Trophoblast cell (in vitro differentiated cells and primary cell): Measurements from ENCODE around the gene ARHGAP6.

Source experiments
- DNase-seq, 2 donors: peaks; one replicate each; pipeline ENCODE4 v3.0.0-alpha.2; 2016
- H2AFZ ChIP-seq: 2 replicates; pipeline ENCODE4 v1.6.1; 2013; ENCODE audit warnings: low read length, moderate library complexity, mild to moderate bottlenecking; ENCODE audit not compliant: insufficient read depth, poor library complexity
- H2AK5ac ChIP-seq: 2 replicates; pipeline ENCODE4 v1.6.1; 2013; ENCODE audit warnings: mild to moderate bottlenecking, low read length
- H2BK120ac ChIP-seq: 2 replicates; pipeline ENCODE4 v1.6.1; 2013; ENCODE audit warnings: low read length, mild to moderate bottlenecking, moderate library complexity; ENCODE audit not compliant: insufficient read depth, poor library complexity
- H2BK12ac ChIP-seq: 2 replicates; pipeline ENCODE4 v1.6.1; 2013; ENCODE audit warnings: mild to moderate bottlenecking, low read length, moderate library complexity
- H2BK5ac ChIP-seq: 2 replicates; pipeline ENCODE4 v1.6.1; 2013; ENCODE audit warnings: low read length, low read depth, moderate library complexity, mild to moderate bottlenecking; ENCODE audit not compliant: poor library complexity
- H3K14ac ChIP-seq: 2 replicates; pipeline ENCODE4 v1.6.1; 2013; ENCODE audit warnings: mild to moderate bottlenecking, low read length
- H3K18ac ChIP-seq: 2 replicates; pipeline ENCODE4 v1.6.1; 2013; ENCODE audit warnings: mild to moderate bottlenecking, low read length
- H3K23ac ChIP-seq: 2 replicates; pipeline ENCODE4 v1.6.1; 2013; ENCODE audit warnings: low read length
- H3K27ac ChIP-seq: 2 replicates; pipeline ENCODE4 v1.5.1; 2013; ENCODE audit warnings: low read depth, mild to moderate bottlenecking, inconsistent platforms, low read length, moderate library complexity
- H3K27me3 ChIP-seq: 2 replicates; pipeline ENCODE4 v1.6.1; 2013; ENCODE audit warnings: inconsistent platforms, mild to moderate bottlenecking, low read length, moderate library complexity; ENCODE audit not compliant: insufficient read depth
- H3K36me3 ChIP-seq, 2 experiments: 1 replicate in 1 of 2; 2 replicates in 1 of 2; pipeline ENCODE4 v1.6.1; 2013; ENCODE audit warnings: low read length in 2 of 2, mild to moderate bottlenecking in 2 of 2, moderate library complexity in 1 of 2; ENCODE audit not compliant: insufficient read depth in 2 of 2, control insufficient read depth in 1 of 2
- H3K4ac ChIP-seq: 2 replicates; pipeline ENCODE4 v1.6.1; 2013; ENCODE audit warnings: low read depth, mild to moderate bottlenecking, low read length, moderate library complexity
- H3K4me1 ChIP-seq, 2 experiments: 1 replicate in 1 of 2; 2 replicates in 1 of 2; pipeline ENCODE4 v1.6.1; 2013; ENCODE audit warnings: low read length in 2 of 2, mild to moderate bottlenecking in 2 of 2, moderate library complexity in 1 of 2; ENCODE audit not compliant: insufficient read depth in 2 of 2, control insufficient read depth in 1 of 2
- H3K4me2 ChIP-seq: 2 replicates; pipeline ENCODE4 v1.6.1; 2013; ENCODE audit warnings: inconsistent platforms, mild to moderate bottlenecking, low read length, moderate library complexity
- H3K4me3 ChIP-seq: 2 replicates; pipeline ENCODE4 v1.5.1; 2013; ENCODE audit warnings: mild to moderate bottlenecking, low read depth, low read length, inconsistent platforms
- H3K79me1 ChIP-seq: one replicate; pipeline ENCODE4 v1.6.1; 2013; ENCODE audit warnings: low read length
- H3K79me2 ChIP-seq: 2 replicates; pipeline ENCODE4 v1.6.1; 2013; ENCODE audit warnings: low read length, mild to moderate bottlenecking; ENCODE audit not compliant: control insufficient read depth, insufficient read depth, poor library complexity
- H3K9ac ChIP-seq: 2 replicates; pipeline ENCODE4 v1.6.1; 2013; ENCODE audit warnings: mild to moderate bottlenecking, low read length
- H3K9me3 ChIP-seq: 2 replicates; pipeline ENCODE4 v1.6.1; 2013; ENCODE audit warnings: low read depth, mild to moderate bottlenecking, control low read depth, inconsistent platforms, low read length; ENCODE audit not compliant: insufficient read depth
- H4K12ac ChIP-seq: 2 replicates; pipeline ENCODE4 v1.6.1; 2013; ENCODE audit warnings: low read depth, mild to moderate bottlenecking, low read length, moderate library complexity
- H4K8ac ChIP-seq: 2 replicates; pipeline ENCODE4 v1.6.1; 2013; ENCODE audit warnings: low read depth, mild to moderate bottlenecking, low read length, moderate library complexity
- H4K91ac ChIP-seq: one replicate; pipeline ENCODE4 v1.6.1; 2013; ENCODE audit warnings: low read depth, mild to moderate bottlenecking, low read length, moderate library complexity
- WGBS: extraction: QIAGEN DNeasy Blood & Tissue Kit; methylation state at CpG from one replicate; pipeline ENCODE4 v1.1.7; 2013; ENCODE audit warnings: missing lambda C conversion rate; ENCODE audit not compliant: insufficient read length, insufficient coverage; ENCODE audit errors: extremely low coverage; 5-methylcytosine and 5-hydroxymethylcytosine counted together

The ARHGAP6 gene

GRCh38 chrX:11683057-11683456 lies 17.3 kb upstream of the ARHGAP6 start:
- H2BK120ac ChIP-seq = no peak overlapping the region
- no peak overlapping the region for H3K18ac ChIP-seq
- H4K91ac ChIP-seq = no peak overlapping the region
- no peaks in the 10 kb centered on the region for H3K9me3 ChIP-seq
- no peak overlapping the region for H3K4ac ChIP-seq
- no peak for DNase-seq
- H3K79me2 ChIP-seq = no peaks in the 10 kb centered on the region
- no peak overlapping the region for H3K9ac ChIP-seq
- no peak overlapping the region for H3K14ac ChIP-seq
- H3K27ac ChIP-seq = no peak overlapping the region
- no peak overlapping the region for H2BK12ac ChIP-seq
- H2AK5ac ChIP-seq = no peak overlapping the region
- no peaks in the 10 kb centered on the region for H3K27me3 ChIP-seq
- H2BK5ac ChIP-seq = no peak overlapping the region
- no peak overlapping the region for H3K4me2 ChIP-seq
- no peak overlapping the region for H4K12ac ChIP-seq
- no peaks in the 10 kb centered on the region for H3K79me1 ChIP-seq
- no peak overlapping the region for H3K23ac ChIP-seq
- H3K36me3 ChIP-seq = no peaks in the 10 kb centered on the region
- no peak overlapping the region for H3K4me3 ChIP-seq
- H3K4me1 ChIP-seq = peaks cover 5% of the 10 kb centered on the region in 2 experiments
- no CpG with 5 or more reads among the region's 3 CpGs for WGBS
- no peak overlapping the region for H2AFZ ChIP-seq
- no peak overlapping the region for H4K8ac ChIP-seq

GRCh38 chrX:11678158-11678557 lies 12.4 kb upstream of the ARHGAP6 start:
- Histone ChIP-seq H3K4ac (no peak overlapping the region), H2BK120ac (no peak overlapping the region), H2BK5ac (no peak overlapping the region), H4K91ac (no peak overlapping the region), H3K79me1 (no peaks in the 10 kb centered on the region), H3K9me3 (no peaks in the 10 kb centered on the region), H3K23ac (no peak overlapping the region), H3K4me2 (no peak overlapping the region), H3K9ac (no peak overlapping the region), H2AK5ac (no peak overlapping the region), H2BK12ac (no peak overlapping the region), H3K27ac (no peak overlapping the region), H4K12ac (no peak overlapping the region), H3K14ac (no peak overlapping the region), H3K36me3 (no peaks in the 10 kb centered on the region), H4K8ac (no peak overlapping the region), H3K18ac (no peak overlapping the region), H3K79me2 (no peaks in the 10 kb centered on the region), H3K4me1 (no peaks in the 10 kb centered on the region), H3K4me3 (no peak overlapping the region), H3K27me3 (no peaks in the 10 kb centered on the region), H2AFZ (no peak overlapping the region)
- no CpG with 5 or more reads among the region's 5 CpGs for WGBS
- DNase-seq = peak in 1 of 2 donors; percentile 3

- Histone ChIP-seq H2BK12ac (no peak overlapping the region), H4K12ac (no peak overlapping the region), H3K27me3 (no peaks in the 10 kb centered on the region), H3K23ac (no peak overlapping the region), H3K18ac (no peak overlapping the region), H4K91ac (no peak overlapping the region), H3K79me1 (no peaks in the 10 kb centered on the region), H3K14ac (no peak overlapping the region), H2BK5ac (no peak overlapping the region), H3K4ac (no peak overlapping the region), H3K79me2 (no peaks in the 10 kb centered on the region), H2AFZ (no peak overlapping the region), H3K36me3 (no peaks in the 10 kb centered on the region), H2BK120ac (no peak overlapping the region), H3K4me2 (no peak overlapping the region), H3K9me3 (no peaks in the 10 kb centered on the region), H2AK5ac (no peak overlapping the region), H3K4me1 (no peaks in the 10 kb centered on the region), H4K8ac (no peak overlapping the region), H3K9ac (no peak overlapping the region), H3K27ac (no peak overlapping the region), H3K4me3 (no peak overlapping the region)
- WGBS = no CpG with 5 or more reads among the region's 4 CpGs
- no peak for DNase-seq
Observed at GRCh38 chrX:11672213-11672612, 6.5 kb upstream of the ARHGAP6 start.

GRCh38 chrX:11670316-11670715 lies 4.6 kb upstream of the ARHGAP6 start:
- H4K91ac ChIP-seq = no peak overlapping the region
- no peaks in the 10 kb centered on the region for H3K27me3 ChIP-seq
- H3K4me1 ChIP-seq = peaks cover 3 to 4% of the 10 kb centered on the region in 2 experiments
- no peak overlapping the region for H2AFZ ChIP-seq
- WGBS = no CpG with 5 or more reads among the region's 1 CpG
- no peaks in the 10 kb centered on the region for H3K9me3 ChIP-seq
- no peak overlapping the region for H3K4me3 ChIP-seq
- no peak overlapping the region for H3K23ac ChIP-seq
- no peak for DNase-seq
- no peak overlapping the region for H3K4ac ChIP-seq
- H2BK12ac ChIP-seq = no peak overlapping the region
- H4K8ac ChIP-seq = no peak overlapping the region
- no peak overlapping the region for H3K9ac ChIP-seq
- H2AK5ac ChIP-seq = no peak overlapping the region
- no peak overlapping the region for H4K12ac ChIP-seq
- no peaks in the 10 kb centered on the region for H3K79me2 ChIP-seq
- H3K18ac ChIP-seq = no peak overlapping the region
- no peak overlapping the region for H3K14ac ChIP-seq
- no peak overlapping the region for H2BK120ac ChIP-seq
- no peaks in the 10 kb centered on the region for H3K79me1 ChIP-seq
- no peak overlapping the region for H3K27ac ChIP-seq
- no peaks in the 10 kb centered on the region for H3K36me3 ChIP-seq
- H2BK5ac ChIP-seq = no peak overlapping the region
- H3K4me2 ChIP-seq = no peak overlapping the region
